ENCODE data around the gene RGS9.
"Not testable (repeated sequence)": the region's sequence is repeated elsewhere in the genome, so short reads cannot be mapped to it uniquely, and the experiment has no call there.

RGS9 gene

DNA sequence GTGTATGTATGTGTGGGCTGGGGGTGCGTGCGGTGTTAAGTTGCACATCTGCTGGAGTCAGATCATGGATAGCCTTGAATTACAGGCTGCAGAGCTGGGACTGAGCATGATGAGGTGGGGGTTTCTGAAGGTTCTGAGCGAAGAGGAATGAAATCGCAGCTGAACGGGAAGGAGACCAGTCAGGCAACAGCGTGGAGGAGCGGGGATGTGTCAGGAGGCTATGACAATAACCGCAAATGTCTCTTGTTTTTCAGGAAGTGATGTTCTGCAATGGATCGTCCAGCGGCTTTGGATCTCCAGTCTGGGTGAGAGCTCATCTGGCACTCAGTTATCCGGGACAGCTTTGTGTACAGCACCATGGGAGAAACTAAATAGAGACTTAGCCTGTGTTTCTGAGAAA lies 20.9 kb downstream of the RGS9 start:
- DNase-seq = no peak

DNA sequence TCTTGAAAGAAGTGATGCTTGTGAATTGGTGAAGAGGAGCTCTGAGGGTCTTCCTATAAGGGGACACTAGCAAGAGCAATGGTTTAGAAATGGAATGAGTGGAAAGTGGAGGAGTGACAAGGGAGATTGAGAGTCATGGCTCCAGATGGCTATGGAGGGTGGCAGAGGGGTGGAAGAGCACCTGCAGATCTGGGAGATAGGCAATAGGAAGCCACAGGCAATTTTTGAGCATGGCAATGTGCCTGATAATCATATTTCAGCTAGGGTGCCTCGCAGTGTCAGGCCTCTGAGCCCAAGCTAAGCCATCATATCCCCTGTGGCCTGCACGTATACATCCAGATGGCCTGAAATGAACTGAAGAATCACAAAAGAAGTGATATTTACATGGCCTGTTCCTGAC lies 21.5 kb downstream of the RGS9 start:
- DNase-seq = no peak

DNA sequence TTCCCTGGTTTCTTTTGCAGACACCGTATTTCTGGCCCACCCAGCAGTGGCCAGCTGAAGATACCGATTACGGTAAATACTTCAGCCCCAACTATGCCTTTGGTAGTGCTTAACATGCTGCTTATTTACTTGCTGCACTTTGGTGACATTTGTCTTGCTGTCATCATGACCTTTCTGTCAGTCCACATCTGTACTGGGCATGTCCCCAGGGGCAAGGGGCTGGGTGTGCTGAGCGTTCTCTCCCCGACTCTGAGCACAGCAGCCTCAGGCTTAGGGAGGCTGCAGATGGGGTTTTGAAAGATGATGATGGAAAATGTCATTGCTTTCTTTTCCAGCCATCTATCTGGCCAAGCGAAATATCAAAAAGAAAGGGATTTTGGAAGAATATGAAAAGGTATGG lies 23.3 kb downstream of the RGS9 start:
- no peak for DNase-seq

DNA sequence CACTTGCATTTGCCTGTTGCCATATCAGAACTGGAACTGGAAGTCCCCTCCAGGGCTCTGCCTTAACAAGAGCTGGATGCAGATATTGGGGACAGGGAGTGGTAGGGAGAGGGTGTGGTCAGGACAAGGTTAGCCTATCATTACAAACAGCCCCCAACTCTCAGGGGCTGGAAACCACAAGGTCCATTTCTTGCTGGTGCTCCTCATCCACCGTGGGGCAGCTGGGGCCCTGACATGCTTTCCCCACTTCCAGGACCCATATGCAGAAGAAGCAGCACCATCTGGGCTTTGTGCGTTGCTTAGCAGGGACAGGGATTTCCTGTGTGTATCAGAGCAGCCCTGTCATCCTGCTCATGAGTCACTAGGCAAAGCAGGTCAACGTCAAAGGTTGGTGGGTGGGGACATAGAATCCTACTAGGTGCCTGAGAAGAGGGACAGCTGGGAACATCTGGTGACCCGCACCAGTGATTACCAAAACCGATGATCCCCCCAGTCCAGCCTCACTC lies 26.9 kb downstream of the RGS9 start:
- DNase-seq = no peak

DNA sequence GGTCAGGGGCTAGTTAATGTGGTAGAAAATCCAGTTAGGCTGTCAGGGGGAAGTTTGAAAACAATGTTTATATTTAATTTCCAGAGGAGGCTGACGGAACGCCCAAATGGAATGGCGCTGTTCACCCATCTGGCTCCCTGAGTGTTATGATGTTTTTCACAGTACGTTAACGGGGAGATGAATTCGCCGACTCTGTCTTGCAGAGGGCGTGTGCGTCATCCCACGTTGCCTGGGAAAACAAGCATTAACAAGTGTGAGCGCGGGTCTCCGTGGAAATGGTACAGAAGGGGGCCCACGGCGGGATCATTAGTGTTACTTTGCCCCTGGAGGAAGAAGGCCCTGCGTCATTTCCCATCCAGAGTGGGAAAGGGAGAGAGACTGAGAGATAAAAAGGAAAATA lies 29.6 kb downstream of the RGS9 start:
- DNase-seq = no peak

DNA sequence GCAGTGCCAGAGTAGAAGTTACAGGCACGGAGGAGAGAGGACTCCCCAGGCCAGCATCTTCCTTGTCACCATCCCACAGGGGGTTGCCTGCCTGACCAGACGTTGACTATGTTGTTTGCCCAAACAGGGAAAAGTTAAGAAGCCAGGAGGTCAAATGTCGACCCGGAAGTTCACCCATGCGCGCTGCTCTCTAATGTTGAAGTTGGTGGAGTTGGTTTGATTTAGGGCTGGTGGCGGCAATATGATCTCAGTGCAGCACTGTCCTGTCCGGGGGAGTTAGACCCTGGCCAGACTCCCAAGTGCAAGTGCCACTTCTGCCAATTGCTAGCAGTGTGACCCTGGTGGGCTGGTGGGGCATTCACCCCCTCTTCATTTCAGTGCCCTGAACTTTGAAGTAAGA lies 30.4 kb downstream of the RGS9 start:
- DNase-seq = no peak

DNA sequence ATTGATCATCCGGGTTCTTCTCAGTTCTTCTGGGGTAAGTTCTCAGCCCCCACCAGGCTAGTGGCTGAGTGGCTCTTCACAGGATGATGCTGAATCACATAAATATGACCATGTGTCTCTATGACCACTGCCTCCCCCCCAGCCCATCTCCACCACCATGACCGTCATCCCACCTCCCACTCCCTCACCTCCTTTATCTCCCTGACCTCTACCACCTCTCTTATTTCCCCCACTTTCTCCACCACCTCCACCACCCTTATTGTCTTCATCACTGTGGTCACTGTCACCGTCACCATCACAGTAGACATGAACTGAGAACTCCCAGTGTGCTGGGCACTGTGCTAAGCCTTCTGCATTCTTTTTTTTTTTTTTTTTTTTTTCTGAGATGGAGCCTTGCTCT lies 32.5 kb downstream of the RGS9 start:
- DNase-seq = no peak

DNA sequence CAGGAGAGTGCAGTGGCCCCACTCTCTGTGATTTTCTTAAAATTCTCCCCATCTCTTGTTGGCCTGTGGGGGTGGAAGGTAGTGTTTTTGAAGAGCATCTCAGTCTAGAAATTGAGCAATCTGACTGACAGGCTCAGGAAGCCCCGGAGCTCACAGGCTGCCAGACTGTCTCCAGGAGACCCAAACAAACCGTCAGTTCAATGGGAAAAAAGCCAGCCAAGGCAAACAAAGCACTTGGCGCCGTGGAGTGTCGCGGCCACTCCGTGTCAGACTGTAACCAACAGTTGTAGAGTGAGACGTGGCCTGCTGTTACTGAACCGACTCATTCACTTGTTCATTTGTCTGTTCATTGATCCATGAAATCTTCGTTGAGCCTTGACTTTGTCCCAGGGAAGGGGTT lies 33.7 kb downstream of the RGS9 start:
- no peak for DNase-seq

DNA sequence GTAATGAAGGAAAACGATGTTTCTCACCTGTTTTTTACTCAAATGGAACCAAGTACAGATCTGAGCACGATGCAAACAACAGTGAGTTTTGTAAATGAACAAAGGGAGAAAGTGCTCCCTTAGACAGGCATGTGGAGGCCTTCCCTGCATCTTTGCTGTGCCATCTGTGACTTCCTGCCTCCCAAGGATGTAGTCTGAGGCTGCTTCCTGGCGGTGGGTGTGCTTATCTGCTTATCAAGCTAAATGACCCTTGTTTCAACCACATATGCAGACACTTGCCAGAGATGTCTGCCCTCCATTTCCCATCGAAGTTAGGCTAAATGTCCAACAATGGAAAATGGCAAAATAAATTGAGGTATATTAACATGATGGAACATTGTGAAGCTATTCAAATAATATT lies 34.6 kb downstream of the RGS9 start:
- DNase-seq = no peak

DNA sequence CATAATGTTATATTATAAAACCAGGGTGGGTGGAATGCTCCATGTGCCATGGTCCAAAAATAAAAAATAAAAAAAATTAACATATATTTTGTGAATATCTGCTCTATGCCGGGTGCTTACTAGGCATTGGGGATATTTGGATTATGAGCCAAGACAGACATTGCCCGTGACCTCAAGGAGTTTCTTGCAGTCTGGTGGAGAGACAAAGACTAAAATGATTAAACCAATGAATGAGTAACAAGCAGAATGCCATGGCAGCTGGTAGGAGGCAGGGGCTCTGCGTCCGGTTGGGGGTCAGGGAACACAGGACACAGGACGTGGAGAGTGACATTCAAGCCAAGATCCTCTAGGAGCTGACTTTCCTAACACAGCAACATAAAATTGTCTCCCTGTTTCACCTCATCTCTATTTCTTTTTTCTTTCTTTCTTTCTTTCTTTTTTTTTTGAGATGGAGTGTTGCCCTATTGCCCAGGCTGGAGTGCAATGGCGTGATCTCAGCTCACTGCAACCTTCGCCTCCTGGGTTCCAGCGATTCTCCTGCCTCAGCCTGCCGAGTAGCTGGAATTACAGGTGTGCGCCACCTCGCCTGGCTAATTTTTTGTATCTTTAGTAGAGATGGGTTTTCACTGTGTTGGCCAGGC lies 35.4 kb downstream of the RGS9 start:
- no peak for DNase-seq

DNA sequence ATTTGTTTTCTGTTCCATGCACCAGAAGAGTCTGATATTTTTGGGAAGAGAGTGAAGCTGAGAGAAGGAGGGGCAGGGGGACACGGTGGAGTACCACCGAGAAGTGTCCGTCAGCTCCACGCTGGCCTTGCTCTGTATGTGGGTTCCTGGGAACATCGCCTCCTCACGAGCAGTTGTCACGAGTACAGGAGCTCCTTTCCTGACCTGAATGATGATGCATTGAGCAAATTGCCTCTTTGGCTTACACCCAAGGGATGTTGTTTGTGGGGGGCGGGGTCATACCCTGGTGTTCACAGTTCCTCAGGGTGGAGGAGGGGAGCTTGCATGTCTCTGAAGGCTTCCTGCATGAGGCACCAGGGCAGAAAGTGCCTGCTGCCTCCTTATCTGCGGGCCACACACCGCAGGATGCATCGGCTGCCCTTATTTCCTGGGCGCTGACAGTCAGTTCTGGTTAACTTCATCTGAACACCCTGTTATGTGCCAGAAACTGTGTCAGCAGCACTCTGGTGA lies 36.2 kb downstream of the RGS9 start:
- no peak for DNase-seq

DNA sequence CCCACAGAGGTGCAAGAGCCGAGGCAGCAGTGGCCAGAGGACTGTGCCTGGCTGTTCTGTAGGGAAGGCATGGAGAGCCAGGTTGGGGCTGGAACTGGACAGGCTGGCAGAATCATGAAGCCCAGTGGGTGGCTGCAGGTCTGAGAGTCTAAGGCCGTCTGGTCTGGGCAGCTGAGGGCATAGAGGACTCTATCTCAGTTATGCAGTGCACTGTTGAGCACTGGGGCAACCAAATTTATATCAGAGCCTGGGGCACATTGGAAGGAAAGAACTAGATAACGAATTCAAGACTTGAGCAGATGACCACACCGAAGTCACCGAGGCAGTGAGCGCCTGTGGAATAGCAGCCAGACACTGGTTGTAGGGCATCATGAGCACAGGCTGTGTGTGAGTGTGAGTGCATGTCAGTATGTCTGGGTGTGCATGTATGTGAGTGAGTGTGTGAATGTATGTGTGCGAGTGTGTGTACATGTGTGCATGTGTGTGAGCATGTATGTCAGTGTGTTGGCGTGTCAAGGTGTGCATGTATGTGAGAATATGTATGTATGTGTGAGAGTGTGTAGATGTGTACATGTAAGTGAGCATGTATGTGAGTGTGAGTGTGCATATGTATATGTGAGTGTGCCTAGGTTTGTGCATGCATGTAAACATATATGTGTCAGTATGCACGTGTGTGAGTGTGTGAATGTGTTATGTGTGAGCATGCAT lies 37.0 kb downstream of the RGS9 start:
- no peak for DNase-seq

DNA sequence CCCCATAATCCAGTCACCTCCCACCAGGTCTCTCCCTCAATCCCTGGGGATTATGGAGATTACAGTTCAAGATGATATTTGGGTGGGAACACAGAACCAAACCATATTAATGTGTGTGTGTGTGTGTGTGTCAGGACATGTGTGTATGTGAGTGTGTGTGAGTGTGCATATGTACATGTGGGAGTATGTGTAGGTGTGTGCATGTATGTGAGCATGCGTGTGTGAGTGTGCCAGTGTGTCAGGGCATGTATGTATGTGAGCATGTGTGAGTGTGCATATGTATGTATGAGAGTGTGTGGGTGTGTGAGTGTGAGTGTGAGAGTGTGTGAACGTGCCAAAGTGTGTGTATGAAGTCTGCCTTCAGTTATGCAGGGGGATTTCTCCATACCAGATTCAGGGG lies 37.8 kb downstream of the RGS9 start:
- DNase-seq = no peak

DNA sequence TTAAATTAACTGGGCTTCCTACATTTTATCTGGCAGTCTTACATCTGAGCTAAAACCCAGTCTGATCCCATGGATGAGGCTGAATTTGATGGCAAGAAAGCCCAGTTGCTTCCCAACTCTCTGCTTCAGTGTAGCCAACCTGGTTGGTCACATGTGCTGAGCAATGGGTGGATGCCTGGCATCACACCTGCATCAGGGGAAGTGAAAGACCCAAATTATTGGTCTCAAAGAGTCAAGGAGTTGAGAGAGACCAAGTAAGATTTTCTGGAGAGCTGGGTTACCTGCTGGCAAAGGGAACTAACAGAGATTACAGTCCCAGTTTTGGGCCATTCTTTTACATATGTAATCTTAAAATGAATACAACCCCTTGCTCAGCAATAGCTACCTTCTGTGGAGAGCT lies 38.8 kb downstream of the RGS9 start:
- no peak for DNase-seq

DNA sequence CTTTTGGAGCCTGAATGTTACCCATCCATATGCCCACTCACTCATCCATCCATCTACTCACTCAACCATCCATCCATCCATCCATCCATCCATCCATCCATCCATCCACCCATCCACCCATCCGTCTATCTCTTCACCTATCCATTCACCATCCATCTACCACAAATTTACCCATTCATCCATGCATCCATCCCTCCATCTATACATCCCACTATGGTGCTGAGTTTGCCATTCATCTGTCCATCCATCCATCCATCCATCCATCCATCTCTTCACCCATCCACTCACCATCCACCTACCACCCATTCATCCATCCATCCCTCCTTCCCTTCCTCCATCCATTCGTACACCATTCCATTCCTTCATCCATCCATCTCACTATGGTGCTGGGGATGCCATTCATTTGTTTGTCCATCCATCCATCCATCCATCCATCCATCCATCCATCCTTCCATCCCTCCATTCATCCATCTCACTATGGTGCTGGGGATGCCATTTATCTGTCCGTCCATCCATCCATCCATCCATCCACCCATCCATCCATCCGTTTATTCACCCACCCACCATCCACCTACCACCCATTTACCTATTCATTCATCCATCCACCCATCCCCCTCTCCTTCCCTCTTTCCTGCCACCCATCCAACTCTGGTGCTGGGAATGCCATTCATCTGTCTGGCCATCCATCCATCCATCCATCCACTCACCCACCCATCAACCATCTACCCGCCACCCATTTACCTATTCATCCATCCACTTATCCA lies 39.7 kb downstream of the RGS9 start:
- DNase-seq = no peak

DNA sequence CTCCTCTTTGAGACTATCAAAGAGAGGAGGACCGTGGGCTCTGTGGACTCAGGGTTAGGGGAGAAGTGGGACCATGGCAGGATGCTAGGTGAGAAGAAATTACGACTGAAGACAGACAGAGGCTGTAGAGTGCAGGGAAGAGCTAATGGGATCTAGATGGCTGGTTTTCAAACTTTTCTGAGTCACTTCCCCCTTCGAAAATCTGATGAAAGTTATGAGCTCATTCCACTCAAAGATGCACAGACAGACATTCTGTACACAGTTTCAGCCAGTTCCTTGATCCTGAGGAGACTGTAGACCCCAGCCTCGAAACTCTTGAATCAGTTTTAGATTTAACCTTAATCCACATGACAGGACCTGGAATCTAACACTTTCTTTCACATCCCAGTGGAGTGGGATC lies 40.7 kb downstream of the RGS9 start:
- no peak for DNase-seq

DNA sequence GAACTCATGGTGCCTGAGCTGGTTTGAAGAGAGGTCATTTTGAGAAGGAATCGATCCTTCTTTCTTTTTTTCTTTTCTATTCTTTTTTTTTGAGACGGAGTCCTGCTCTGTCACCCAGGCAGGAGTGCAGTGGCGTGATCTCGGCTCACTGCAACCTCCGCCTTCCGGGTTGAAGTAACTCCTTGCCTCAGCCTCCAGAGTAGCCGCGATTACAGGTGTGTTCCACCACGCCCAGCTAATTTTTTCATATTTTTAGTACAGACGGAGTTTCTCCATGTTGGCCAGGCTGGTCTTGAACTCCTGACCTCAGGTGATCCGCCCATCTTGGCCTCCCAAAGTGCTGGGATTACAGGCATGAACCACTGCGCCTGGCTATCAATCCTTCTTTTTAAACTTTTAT lies 43.1 kb downstream of the RGS9 start:
- DNase-seq = not testable (repeated sequence)

DNA sequence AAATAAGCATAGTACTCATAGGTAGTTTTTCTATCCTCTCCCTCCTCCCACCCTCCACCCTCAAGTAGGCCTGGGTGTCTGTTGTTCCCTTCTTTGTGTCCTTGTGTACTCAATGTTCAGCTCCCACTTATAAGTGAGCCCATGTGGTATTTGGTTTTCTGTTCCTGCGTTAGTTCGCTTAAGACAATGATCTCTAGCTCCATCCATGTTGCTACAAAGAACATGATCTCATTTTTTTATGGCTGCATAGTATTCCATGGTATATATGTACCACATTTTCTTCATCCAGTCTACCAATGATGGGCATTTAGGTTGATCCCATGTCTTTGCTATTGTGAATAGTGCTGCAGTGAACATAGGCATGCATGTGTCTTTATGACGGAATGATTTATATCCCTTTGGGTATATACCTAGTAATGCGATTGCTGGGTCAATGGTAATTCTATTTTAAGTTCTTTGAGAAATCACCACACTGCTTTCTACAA lies 43.6 kb downstream of the RGS9 start:
- not testable (repeated sequence) for DNase-seq

DNA sequence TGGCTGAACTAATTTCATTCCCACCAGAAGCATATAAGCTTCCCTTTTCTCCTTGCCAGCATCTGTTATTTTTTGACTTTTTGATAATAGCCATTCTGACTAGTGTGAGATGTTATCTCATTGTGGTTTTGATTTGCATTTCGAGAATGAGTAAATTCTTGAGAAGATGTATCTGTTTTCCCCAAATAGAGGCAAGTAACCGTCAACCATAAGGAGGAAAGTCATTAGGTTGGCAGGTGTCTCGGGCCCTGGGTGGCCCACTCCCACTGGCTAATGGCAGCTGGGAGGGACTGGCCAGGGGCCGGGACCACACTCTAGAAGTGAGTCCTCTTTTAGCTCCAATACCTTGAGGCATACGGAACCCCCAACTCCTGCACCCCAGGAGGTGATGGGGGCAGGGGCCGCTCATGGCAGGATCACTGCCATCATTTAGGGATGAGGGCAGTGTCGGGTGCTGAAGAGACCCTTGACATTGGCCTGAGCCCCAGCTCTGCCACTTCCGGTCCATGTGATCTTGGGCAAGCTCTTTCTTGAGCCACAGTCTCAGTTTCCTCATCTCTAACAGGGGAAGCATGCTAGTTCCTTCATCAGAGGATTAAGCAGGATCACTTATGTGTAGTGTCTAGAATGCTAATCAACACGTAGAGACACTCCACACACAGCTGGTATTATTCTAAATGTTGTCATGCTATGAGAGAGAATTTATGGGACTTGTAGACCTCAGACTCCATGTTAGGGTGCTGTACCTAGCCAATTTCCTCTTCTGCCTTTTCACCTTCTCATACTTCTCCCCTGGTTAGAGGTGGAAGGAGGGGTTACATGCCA lies 44.3 kb downstream of the RGS9 start:
- DNase-seq = no peak

DNA sequence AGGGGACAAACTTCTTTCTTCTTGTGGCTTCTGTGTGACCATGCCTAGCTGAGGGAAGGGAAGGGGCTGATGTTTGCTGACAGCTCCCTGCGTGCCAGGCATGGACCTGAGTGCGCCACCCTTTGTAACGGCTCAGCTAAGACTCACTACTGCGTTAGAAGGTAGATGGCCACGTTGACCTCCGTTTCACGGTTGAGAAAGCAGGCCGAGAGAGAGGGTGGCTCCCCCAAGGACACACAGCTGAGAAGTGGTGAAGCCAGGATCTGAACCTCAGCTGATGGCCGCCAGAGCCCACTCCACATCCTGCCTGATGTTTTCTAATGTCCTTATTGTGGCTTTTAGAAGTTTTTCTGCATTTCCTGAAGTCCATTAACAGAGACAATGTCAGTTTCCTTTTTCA lies 45.1 kb downstream of the RGS9 start:
- no peak for DNase-seq

DNA sequence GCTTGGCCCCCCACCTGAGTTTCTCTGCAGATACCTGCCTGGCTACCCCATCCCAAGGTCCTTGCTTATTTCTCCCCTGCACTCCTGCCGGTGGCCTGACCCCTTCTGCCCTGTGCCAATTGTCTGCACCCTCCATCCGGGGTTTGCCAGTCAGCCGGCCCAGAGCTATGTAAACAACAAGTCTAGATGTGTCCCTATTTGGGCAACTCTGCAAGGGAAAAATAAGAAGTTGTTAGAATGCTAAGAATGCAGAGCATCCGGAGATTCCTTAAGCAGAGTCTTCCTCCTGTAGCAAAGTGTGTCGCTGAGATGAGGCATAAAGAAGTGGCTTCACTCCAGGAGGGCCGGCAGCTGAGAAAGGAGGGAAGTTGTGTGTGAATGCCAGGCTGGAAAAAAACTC lies 46.6 kb downstream of the RGS9 start:
- DNase-seq = no peak

DNA sequence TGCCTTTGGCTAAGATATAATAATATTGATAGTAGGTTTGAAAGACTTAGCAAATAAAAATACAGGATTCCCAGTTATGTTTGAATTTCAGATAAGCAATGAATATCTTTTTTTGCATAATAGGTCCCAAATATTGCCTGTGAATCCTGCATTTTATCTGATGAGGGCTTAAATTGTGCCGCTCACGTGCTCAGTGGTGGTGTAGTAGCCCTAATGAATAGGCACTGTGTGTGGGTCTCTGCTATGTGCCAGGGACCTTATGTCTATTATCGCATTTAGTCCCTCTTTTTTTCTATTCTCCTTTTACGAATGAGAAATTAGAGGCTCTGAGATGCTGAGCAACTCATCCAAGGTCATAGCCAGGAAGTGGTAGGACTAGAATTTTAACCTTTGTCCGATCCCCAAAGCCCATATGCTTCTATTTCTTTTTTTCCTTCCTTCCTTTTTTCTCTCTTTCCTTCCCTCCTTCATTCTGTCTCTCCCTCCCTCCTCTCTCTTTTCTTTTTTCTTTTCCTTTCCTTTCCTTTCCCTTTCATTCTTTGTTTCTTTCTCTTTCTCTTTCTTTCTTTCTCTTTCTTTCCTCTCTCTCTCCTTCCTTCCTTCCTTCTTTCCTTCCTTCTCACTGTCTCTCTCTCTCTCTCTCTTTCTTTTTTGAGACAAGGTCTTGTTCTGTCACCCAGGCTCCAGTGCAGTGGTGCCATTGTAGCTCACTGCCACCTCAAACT lies 47.2 kb downstream of the RGS9 start:
- DNase-seq = no peak

Measured in SHP77 treated with DMSO at 0.1 percent for 48 hours (cell line).